ENCODE measurements around the gene RHBDD3. TPM values are rescaled to one million over a fixed set of nuclear protein-coding genes. Genes with fewer than 3 reads are reported as not detected.

RHBDD3 gene
- total RNA-seq, 1 experiment from 2014 or later: 49.6 TPM

GRCh38 chr22:29216873-29217666 lies 50.7 kb downstream of the RHBDD3 start:
- H3K4me3 ChIP-seq (ENCODE audit: low read depth in 2 of 2, low read length in 2 of 2): no peak overlapping the region
- H3K27ac ChIP-seq (ENCODE audit: low read length): no peak overlapping the region
- H3K9me3 ChIP-seq (ENCODE audit: control insufficient read depth, insufficient read depth, low read depth, low read length): no peaks in the 10 kb centered on the region
- ChIA-PET POLR2A (no interaction called here), CTCF (interaction anchor here (0.7 kb wide), 1 partner anchor 55 kb away, joined by 3 read pairs; no protein-coding TSS in a partner anchor)
- no TSS peak for BruUV-seq (replicated peaks)
- TF ChIP-seq SIN3A (IDR thresholded peaks at IDR 0.05; ENCODE audit: borderline replicate concordance, insufficient read depth, low read depth, low read length): no peak
- TF ChIP-seq, protein P1, sequence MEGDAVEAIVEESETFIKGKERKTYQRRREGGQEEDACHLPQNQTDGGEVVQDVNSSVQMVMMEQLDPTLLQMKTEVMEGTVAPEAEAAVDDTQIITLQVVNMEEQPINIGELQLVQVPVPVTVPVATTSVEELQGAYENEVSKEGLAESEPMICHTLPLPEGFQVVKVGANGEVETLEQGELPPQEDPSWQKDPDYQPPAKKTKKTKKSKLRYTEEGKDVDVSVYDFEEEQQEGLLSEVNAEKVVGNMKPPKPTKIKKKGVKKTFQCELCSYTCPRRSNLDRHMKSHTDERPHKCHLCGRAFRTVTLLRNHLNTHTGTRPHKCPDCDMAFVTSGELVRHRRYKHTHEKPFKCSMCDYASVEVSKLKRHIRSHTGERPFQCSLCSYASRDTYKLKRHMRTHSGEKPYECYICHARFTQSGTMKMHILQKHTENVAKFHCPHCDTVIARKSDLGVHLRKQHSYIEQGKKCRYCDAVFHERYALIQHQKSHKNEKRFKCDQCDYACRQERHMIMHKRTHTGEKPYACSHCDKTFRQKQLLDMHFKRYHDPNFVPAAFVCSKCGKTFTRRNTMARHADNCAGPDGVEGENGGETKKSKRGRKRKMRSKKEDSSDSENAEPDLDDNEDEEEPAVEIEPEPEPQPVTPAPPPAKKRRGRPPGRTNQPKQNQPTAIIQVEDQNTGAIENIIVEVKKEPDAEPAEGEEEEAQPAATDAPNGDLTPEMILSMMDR (IDR thresholded peaks at IDR 0.05): no peak
- TF ChIP-seq POLR2AphosphoS5 (IDR thresholded peaks at IDR 0.05; ENCODE audit: low read depth, low read length): no peak
- TF ChIP-seq, protein P2, sequence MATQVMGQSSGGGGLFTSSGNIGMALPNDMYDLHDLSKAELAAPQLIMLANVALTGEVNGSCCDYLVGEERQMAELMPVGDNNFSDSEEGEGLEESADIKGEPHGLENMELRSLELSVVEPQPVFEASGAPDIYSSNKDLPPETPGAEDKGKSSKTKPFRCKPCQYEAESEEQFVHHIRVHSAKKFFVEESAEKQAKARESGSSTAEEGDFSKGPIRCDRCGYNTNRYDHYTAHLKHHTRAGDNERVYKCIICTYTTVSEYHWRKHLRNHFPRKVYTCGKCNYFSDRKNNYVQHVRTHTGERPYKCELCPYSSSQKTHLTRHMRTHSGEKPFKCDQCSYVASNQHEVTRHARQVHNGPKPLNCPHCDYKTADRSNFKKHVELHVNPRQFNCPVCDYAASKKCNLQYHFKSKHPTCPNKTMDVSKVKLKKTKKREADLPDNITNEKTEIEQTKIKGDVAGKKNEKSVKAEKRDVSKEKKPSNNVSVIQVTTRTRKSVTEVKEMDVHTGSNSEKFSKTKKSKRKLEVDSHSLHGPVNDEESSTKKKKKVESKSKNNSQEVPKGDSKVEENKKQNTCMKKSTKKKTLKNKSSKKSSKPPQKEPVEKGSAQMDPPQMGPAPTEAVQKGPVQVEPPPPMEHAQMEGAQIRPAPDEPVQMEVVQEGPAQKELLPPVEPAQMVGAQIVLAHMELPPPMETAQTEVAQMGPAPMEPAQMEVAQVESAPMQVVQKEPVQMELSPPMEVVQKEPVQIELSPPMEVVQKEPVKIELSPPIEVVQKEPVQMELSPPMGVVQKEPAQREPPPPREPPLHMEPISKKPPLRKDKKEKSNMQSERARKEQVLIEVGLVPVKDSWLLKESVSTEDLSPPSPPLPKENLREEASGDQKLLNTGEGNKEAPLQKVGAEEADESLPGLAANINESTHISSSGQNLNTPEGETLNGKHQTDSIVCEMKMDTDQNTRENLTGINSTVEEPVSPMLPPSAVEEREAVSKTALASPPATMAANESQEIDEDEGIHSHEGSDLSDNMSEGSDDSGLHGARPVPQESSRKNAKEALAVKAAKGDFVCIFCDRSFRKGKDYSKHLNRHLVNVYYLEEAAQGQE (IDR thresholded peaks at IDR 0.05; ENCODE audit: insufficient read depth in 1 of 2, low read depth in 2 of 2, low read length in 1 of 2): no peak
- no peak for TF ChIP-seq TCF7L2 (IDR thresholded peaks at IDR 0.05; ENCODE audit: low read depth, low read length)
- no peak for DNase-seq (ENCODE audit: low read depth, low spot score)
- in situ Hi-C loops (cut with HindIII; ENCODE audit: low pct_unique_long_range_greater_than_20kb, low sequenced_read_pairs) (no loop called here), intact Hi-C loops (cut with micrococcal nuclease; ENCODE audit: unreplicated experiment) (no loop called here)
- H3K27me3 ChIP-seq (ENCODE audit: control insufficient read depth, insufficient read depth, low read length): no peaks in the 10 kb centered on the region
- peak; percentile 68 for ATAC-seq
- H3K4me1 ChIP-seq (ENCODE audit: control insufficient read depth, insufficient read depth, low read length): peaks cover 8% of the 10 kb centered on the region
- H3K36me3 ChIP-seq (ENCODE audit: control insufficient read depth, insufficient read depth, low read length): no peaks in the 10 kb centered on the region

- intact Hi-C loops (cut with micrococcal nuclease; ENCODE audit: unreplicated experiment): no loop called here
- TF ChIP-seq, protein P2 (IDR thresholded peaks at IDR 0.05; ENCODE audit: insufficient read depth in 1 of 2, low read depth in 2 of 2, low read length in 1 of 2): no peak
- TF ChIP-seq POLR2AphosphoS5 (IDR thresholded peaks at IDR 0.05; ENCODE audit: low read depth, low read length) (no peak), SIN3A (IDR thresholded peaks at IDR 0.05; ENCODE audit: borderline replicate concordance, insufficient read depth, low read depth, low read length) (no peak), TCF7L2 (IDR thresholded peaks at IDR 0.05; ENCODE audit: low read depth, low read length) (no peak)
- TF ChIP-seq, protein P1 (IDR thresholded peaks at IDR 0.05): no peak
These were observed 51.5 kb downstream of the RHBDD3 start for GRCh38 chr22:29216011-29216872.

More at GRCh38 chr22:29216011-29216872, 51.5 kb downstream of the RHBDD3 start:
- Histone ChIP-seq H3K9me3 (ENCODE audit: control insufficient read depth, insufficient read depth, low read depth, low read length) (no peaks in the 10 kb centered on the region), H3K36me3 (ENCODE audit: control insufficient read depth, insufficient read depth, low read length) (no peaks in the 10 kb centered on the region), H3K4me1 (ENCODE audit: control insufficient read depth, insufficient read depth, low read length) (peaks cover 8% of the 10 kb centered on the region), H3K27ac (ENCODE audit: low read length) (no peak overlapping the region), H3K4me3 (ENCODE audit: low read depth in 2 of 2, low read length in 2 of 2) (no peak overlapping the region), H3K27me3 (ENCODE audit: control insufficient read depth, insufficient read depth, low read length) (no peaks in the 10 kb centered on the region)
- ATAC-seq (no peak), DNase-seq (ENCODE audit: low read depth, low spot score) (no peak)
- CTCF ChIA-PET: no interaction called here
- BruUV-seq (replicated peaks): no TSS peak
- in situ Hi-C loops (cut with HindIII; ENCODE audit: low pct_unique_long_range_greater_than_20kb, low sequenced_read_pairs): no loop called here
- POLR2A ChIA-PET: no interaction called here

Measured in Panc1 (cell line).